ENCODE measurements around the gene HOMER2. TPM values are rescaled to one million over a fixed set of nuclear protein-coding genes. Genes with fewer than 3 reads are reported as not detected.

HOMER2 gene
- total and polyA plus RNA-seq, 2 of the 4 experiments (the other 2 are of a cell fraction) = 0.54 to 0.79 TPM

DNA sequence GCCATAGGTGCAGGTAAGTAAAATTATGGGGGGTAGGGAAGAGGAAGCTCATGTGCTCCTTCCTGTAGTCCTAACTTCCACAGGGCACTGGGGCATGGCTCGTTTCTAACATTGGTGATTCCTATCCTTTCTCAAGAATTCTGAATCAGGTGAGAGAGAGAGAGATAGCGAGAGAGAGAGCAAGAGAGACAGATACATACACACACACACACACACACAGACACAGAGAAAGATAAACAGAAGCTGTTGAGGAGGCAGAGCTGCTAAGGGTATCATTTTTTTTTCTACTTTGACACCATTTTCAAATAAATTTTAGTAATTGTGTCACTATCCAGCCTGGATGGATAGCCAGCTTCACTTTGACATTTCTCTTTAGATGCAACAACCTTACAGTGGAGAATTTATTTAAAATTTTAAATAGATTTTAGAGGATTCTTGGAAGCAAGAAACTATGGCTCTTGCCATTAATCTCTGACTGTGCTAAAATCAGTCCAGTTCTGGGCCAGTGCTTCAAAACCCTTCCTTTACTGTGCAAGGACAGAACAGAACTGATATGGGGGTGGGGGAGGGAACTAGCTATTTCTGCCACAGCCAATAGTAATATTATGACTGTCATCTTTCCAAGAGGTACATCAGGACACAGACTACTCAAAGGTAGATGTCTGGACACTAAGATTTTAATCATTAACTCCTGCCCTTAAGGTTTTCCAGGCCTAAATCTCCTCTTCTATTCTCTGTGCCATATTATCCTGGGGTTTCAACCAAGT lies 18.9 kb upstream of the HOMER2 start:
- no TSS peak for BruUV-seq (replicated peaks)
- H2AK5ac ChIP-seq (ENCODE audit: low read depth, low read length) = no peak overlapping the region
- H3K9me1 ChIP-seq (ENCODE audit: insufficient read depth, low read length) = no peaks in the 10 kb centered on the region
- intact Hi-C loops (cut with micrococcal nuclease) (no loop called here), dilution Hi-C loops (cut with HindIII; ENCODE audit: low sequenced_read_pairs, unreplicated experiment) (no loop called here), in situ Hi-C loops (cut with MboI; ENCODE audit: low sequenced_read_pairs) (no loop called here)
- H3K4me3 ChIP-seq (ENCODE audit: insufficient read depth, low read depth, low read length) = no peak overlapping the region
- no peak overlapping the region for H4K91ac ChIP-seq (ENCODE audit: insufficient read depth, low read depth, low read length)
- no peak overlapping the region for H3K23ac ChIP-seq (ENCODE audit: low read depth, low read length)
- TF ChIP-seq, protein P1, sequence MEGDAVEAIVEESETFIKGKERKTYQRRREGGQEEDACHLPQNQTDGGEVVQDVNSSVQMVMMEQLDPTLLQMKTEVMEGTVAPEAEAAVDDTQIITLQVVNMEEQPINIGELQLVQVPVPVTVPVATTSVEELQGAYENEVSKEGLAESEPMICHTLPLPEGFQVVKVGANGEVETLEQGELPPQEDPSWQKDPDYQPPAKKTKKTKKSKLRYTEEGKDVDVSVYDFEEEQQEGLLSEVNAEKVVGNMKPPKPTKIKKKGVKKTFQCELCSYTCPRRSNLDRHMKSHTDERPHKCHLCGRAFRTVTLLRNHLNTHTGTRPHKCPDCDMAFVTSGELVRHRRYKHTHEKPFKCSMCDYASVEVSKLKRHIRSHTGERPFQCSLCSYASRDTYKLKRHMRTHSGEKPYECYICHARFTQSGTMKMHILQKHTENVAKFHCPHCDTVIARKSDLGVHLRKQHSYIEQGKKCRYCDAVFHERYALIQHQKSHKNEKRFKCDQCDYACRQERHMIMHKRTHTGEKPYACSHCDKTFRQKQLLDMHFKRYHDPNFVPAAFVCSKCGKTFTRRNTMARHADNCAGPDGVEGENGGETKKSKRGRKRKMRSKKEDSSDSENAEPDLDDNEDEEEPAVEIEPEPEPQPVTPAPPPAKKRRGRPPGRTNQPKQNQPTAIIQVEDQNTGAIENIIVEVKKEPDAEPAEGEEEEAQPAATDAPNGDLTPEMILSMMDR (conservative IDR thresholded peaks at IDR 0.05; ENCODE audit: low read depth, low read length) = no peak
- TF ChIP-seq FOS (IDR thresholded peaks at IDR 0.05; ENCODE audit: low read depth, low read length) = no peak
- TF ChIP-seq MXI1 (IDR thresholded peaks at IDR 0.05; ENCODE audit: borderline replicate concordance, low read depth, low read length) = no peak
- TF ChIP-seq RFX5 (IDR thresholded peaks at IDR 0.05; ENCODE audit: low read depth, low read length) = no peak
- no peak for TF ChIP-seq MAFK (IDR thresholded peaks at IDR 0.05; ENCODE audit: low read depth, low read length)
- TF ChIP-seq CEBPB (IDR thresholded peaks at IDR 0.05; ENCODE audit: low read depth, low read length) = no peak
- no peak for TF ChIP-seq MAZ (IDR thresholded peaks at IDR 0.05; ENCODE audit: borderline replicate concordance, low read depth, low read length)
- TF ChIP-seq ELK1 (IDR thresholded peaks at IDR 0.05; ENCODE audit: borderline replicate concordance, low read depth, low read length) = no peak
- TF ChIP-seq NFE2L2 (IDR thresholded peaks at IDR 0.05; ENCODE audit: low read depth, low read length) = no peak
- TF ChIP-seq CHD1 (IDR thresholded peaks at IDR 0.05; ENCODE audit: low read depth, low read length) = no peak
- no peak for TF ChIP-seq SMC3 (IDR thresholded peaks at IDR 0.05; ENCODE audit: low read depth, low read length)
- TF ChIP-seq BHLHE40 (IDR thresholded peaks at IDR 0.05; ENCODE audit: low read depth, low read length) = no peak
- TF ChIP-seq POLR2A (IDR thresholded peaks at IDR 0.05; ENCODE audit: low read depth, low read length) = no peak
- TF ChIP-seq RCOR1 (IDR thresholded peaks at IDR 0.05; ENCODE audit: insufficient replicate concordance, low read length) = no peak
- TF ChIP-seq USF2 (IDR thresholded peaks at IDR 0.05; ENCODE audit: low read depth, low read length) = no peak
- no peak overlapping the region for H2AFZ ChIP-seq (replicated peaks; ENCODE audit: low read length, poor library complexity)
- H2BK20ac ChIP-seq (ENCODE audit: low read depth, low read length) = no peak overlapping the region
- H3K56ac ChIP-seq (ENCODE audit: extremely low read depth, insufficient read depth, low read length) = no peak overlapping the region
- H2AK9ac ChIP-seq (replicated peaks; ENCODE audit: low read depth, low read length, poor library complexity) = no peak overlapping the region
- no peaks in the 10 kb centered on the region for H3K36me3 ChIP-seq (ENCODE audit: control insufficient read depth, insufficient read depth, low read length)
- H3K79me1 ChIP-seq (ENCODE audit: low read depth in 1 of 2, low read length in 2 of 2) = no peaks in the 10 kb centered on the region
- ATAC-seq (ENCODE audit: low read depth) (no peak), DNase-seq (no peak)
- H3K27me3 ChIP-seq (ENCODE audit: control insufficient read depth, insufficient read depth, low read length) = no peaks in the 10 kb centered on the region; the same call in 1 of the 2 replicates
- no peak overlapping the region for H3K14ac ChIP-seq (replicated peaks; ENCODE audit: low read depth, low read length)
- no peak overlapping the region for H3K4me2 ChIP-seq (ENCODE audit: low read depth, low read length)
- H3K4me1 ChIP-seq (ENCODE audit: control insufficient read depth, insufficient read depth, low read length) = no peaks in the 10 kb centered on the region
- no peak overlapping the region for H2BK120ac ChIP-seq (ENCODE audit: low read depth, low read length)
- H3K9me3 ChIP-seq (ENCODE audit: control insufficient read depth, insufficient read depth, low read length) = no peaks in the 10 kb centered on the region
- H4K5ac ChIP-seq (ENCODE audit: low read depth, low read length) = no peak overlapping the region
- H4K8ac ChIP-seq (ENCODE audit: low read depth in 2 of 2, low read length in 2 of 2) = no peak overlapping the region
- CTCF ChIA-PET = no interaction called here
- no peak overlapping the region for H2BK5ac ChIP-seq (ENCODE audit: low read depth, low read length, poor library complexity, severe bottlenecking)
- H3K4ac ChIP-seq (ENCODE audit: low read depth, low read length) = no peak overlapping the region
- no peak overlapping the region for H2BK15ac ChIP-seq (ENCODE audit: low read depth, low read length)
- POLR2A ChIA-PET (ENCODE audit: unreplicated experiment) = no interaction called here
- H3K27ac ChIP-seq (ENCODE audit: insufficient read depth, low read length) = no peak overlapping the region
- no peaks in the 10 kb centered on the region for H4K20me1 ChIP-seq (ENCODE audit: insufficient read depth, low read length)
- H3K18ac ChIP-seq (ENCODE audit: low read depth, low read length) = no peak overlapping the region
- no peak overlapping the region for H3K9ac ChIP-seq (ENCODE audit: low read depth, low read length)
- WGBS, 2 experiments (ENCODE audit: extremely low coverage in 2 of 2, insufficient read length in 1 of 2) = no CpG with 5 or more reads among the region's 2 CpGs
